ENCODE data around the gene OPHN1. TPM values are rescaled to one million over a fixed set of nuclear protein-coding genes. Genes with fewer than 3 reads are reported as not detected.
"Not testable (repeated sequence)": the region's sequence is repeated elsewhere in the genome, so short reads cannot be mapped to it uniquely, and the experiment has no call there.

The OPHN1 gene
- total and polyA plus RNA-seq, 2 of the 13 experiments (the other 11 are each of a cell fraction or from before 2014, with no cell fraction given) = 1.6 to 1.7 TPM

DNA sequence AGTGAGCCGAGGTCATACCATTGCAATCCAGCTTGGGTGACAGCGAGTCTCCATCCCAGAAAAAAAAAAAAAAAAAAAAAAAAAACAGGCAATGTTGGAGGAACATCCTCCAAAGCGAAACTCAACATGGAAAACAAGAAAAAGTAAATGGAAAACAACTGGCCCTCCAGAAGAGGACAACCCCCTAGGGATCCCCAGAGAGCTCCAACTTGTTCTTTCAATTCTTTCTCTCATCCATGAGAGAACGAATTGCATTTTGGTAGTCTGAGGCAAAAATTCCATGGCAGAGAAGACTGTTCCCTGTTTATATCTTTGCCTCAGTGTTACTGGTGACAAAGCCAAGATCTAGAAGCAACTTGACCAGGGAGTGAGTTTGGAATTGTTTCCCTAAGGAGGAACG, 49.8 kb downstream of the OPHN1 start:
- intact Hi-C loops (cut with micrococcal nuclease; ENCODE audit: unreplicated experiment) (no loop called here), in situ Hi-C loops (cut with HindIII; ENCODE audit: extremely low pct_ligation_motif_present, low pct_unique_long_range_greater_than_20kb) (no loop called here)
- ATAC-seq (no peak), FAIRE-seq (no peak), DNase-seq (ENCODE audit: low spot score) (no peak)
- Histone ChIP-seq H3K9ac (ENCODE audit: insufficient read depth, low read depth, low read length) (no peak overlapping the region), H4K20me1 (ENCODE audit: insufficient read depth, low read length) (no peaks in the 10 kb centered on the region), H3K4me1 (ENCODE audit: insufficient read depth, low read length) (no peaks in the 10 kb centered on the region), H3K27ac (ENCODE audit: extremely low read length, insufficient read depth, low read length) (no peak overlapping the region), H3K4me2 (ENCODE audit: low read depth, low read length) (no peak overlapping the region), H2AFZ (ENCODE audit: low read length) (no peak overlapping the region), H3K36me3 (replicated peaks in 1 of 2; ENCODE audit: control insufficient read depth in 1 of 2, insufficient read depth in 2 of 2, low read length in 2 of 2) (no peaks in the 10 kb centered on the region), H3K4me3 (replicated peaks in 1 of 3; ENCODE audit: insufficient read depth in 1 of 3, low read depth in 2 of 3, low read length in 3 of 3) (no peak overlapping the region), H3K9me3 (ENCODE audit: low read length) (no peaks in the 10 kb centered on the region), H3K27me3 (ENCODE audit: control insufficient read depth in 1 of 2, insufficient read depth in 2 of 2, low read length in 2 of 2) (no peaks in the 10 kb centered on the region), H3K79me2 (ENCODE audit: insufficient read depth, low read length) (no peaks in the 10 kb centered on the region)
- TF ChIP-seq NFE2 (CRISPR knock-in tag; IDR thresholded peaks at IDR 0.05) (no peak), ZNF75D (CRISPR knock-in tag; IDR thresholded peaks at IDR 0.05; ENCODE audit: borderline replicate concordance) (no peak), HOXA7 (CRISPR knock-in tag; IDR thresholded peaks at IDR 0.05) (no peak)
- TF ChIP-seq, protein P1, sequence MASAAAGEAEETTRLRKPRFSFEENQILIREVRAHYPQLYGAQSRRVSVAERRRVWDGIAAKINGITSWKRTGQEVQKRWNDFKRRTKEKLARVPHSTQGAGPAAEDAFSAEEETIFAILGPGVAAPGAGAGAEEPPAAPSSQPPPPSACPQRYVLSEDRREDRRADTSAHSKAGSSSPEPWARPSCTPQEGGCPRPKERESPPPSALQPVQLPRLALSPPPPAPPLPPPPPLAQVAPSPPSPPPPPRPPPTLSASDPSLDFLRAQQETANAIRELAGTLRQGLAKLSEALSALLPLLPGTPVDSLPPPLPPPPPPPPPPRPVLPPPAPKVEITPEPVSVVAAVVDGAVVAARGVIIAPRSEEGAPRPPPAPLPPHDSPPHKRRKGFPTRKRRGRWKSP (CRISPR knock-in tag; IDR thresholded peaks at IDR 0.05) = no peak
- POLR2A ChIA-PET = no interaction called here
- CTCF ChIA-PET (ENCODE audit: low intra/inter-chr PET ratio, low total read pairs) = no interaction called here
- no TSS peak for BruUV-seq (replicated peaks)
- 94% methylated on average over 5 of the region's 5 CpGs for WGBS (ENCODE audit: low lambda C conversion rate)

DNA sequence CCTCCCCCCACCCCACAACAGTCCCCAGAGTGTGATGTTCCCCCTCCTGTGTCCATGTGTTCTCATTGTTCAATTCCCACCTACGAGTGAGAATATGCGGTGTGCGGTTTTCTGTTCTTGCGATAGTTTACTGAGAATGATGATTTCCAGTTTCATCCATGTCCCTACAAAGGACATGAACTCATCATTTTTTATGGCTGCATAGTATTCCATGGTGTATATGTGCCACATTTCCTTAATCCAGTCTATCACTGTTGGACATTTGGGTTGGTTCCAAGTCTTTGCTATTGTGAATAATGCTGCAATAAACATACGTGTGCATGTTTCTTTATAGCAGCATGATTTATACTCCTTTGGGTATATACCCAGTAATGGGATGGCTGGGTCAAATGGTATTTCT, 55.7 kb downstream of the OPHN1 start:
- intact Hi-C loops (cut with micrococcal nuclease; ENCODE audit: unreplicated experiment); ATAC-seq; H3K9ac ChIP-seq (ENCODE audit: insufficient read depth, low read depth, low read length); BruUV-seq (replicated peaks); H3K4me3 ChIP-seq (replicated peaks in 1 of 3; ENCODE audit: insufficient read depth in 1 of 3, low read depth in 2 of 3, low read length in 3 of 3); H3K36me3 ChIP-seq (replicated peaks in 1 of 2; ENCODE audit: control insufficient read depth in 1 of 2, insufficient read depth in 2 of 2, low read length in 2 of 2); H3K4me1 ChIP-seq (ENCODE audit: insufficient read depth, low read length); in situ Hi-C loops (cut with HindIII; ENCODE audit: extremely low pct_ligation_motif_present, low pct_unique_long_range_greater_than_20kb); H4K20me1 ChIP-seq (ENCODE audit: insufficient read depth, low read length); H3K79me2 ChIP-seq (ENCODE audit: insufficient read depth, low read length); H3K9me3 ChIP-seq (ENCODE audit: low read length); H2AFZ ChIP-seq (ENCODE audit: low read length); FAIRE-seq; CTCF ChIA-PET (ENCODE audit: low intra/inter-chr PET ratio, low total read pairs); H3K27me3 ChIP-seq (ENCODE audit: control insufficient read depth in 1 of 2, insufficient read depth in 2 of 2, low read length in 2 of 2); DNase-seq (ENCODE audit: low spot score); H3K4me2 ChIP-seq (ENCODE audit: low read depth, low read length); H3K27ac ChIP-seq (ENCODE audit: extremely low read length, insufficient read depth, low read length); POLR2A ChIA-PET: not testable (repeated sequence)
- WGBS (ENCODE audit: low lambda C conversion rate) = 95% methylated on average over 5 of the region's 5 CpGs

Measured in HepG2 (cell line).